HCT116 (cell line): ENCODE results near the gene SPRED2. TPM values are rescaled to one million over a fixed set of nuclear protein-coding genes. Genes with fewer than 3 reads are reported as not detected.

Experiments
- ATAC-seq: fragments of 200-7000 bp; cut with Tn5 transposase; 2 replicates; pipeline ENCODE4 v1.9.1; 2020; ENCODE audit warnings: mild to moderate bottlenecking, moderate library complexity
- BruUV-seq: library from RNA; stranded (reverse); fragments of 400-500 nt; replicated peaks from 2 replicates; lab custom pipeline; 2021; lab: Mats Ljungman, UMichigan
- CTCF ChIA-PET: fragments of 300-600 bp; sonication (Branson Sonifier 250); formaldehyde crosslinking; loops from one replicate; lab custom pipeline; 2021; ENCODE audit warnings: antibody characterized with exemption; lab: Charles Lee
- POLR2A ChIA-PET: fragments of 300-600, 350-600 bp; sonication (Branson Sonifier 250); formaldehyde crosslinking; loops from one replicate; lab custom pipeline; 2021; ENCODE audit warnings: antibody characterized with exemption; lab: Charles Lee
- RAD21 ChIA-PET, 2 experiments: fragments of 300-600 bp; sonication (Branson Sonifier 250); formaldehyde crosslinking; loops; one replicate each; lab custom pipeline; 2023; ENCODE audit warnings: low total read pairs in 2 of 2; ENCODE audit not compliant: uncharacterized antibody in 2 of 2, unreplicated experiment in 2 of 2, low non-redundant PET in 1 of 2; lab: Charles Lee
- DNase-seq: peaks from one replicate; pipeline ENCODE4 v3.0.0-alpha.2; 2010; ENCODE audit warnings: low read depth, low spot score
- H2AFZ ChIP-seq: fragments of 200-600 bp; shearing (Covaris generic), sonication (generic); 2 replicates; pipeline ENCODE4 v1.6.1; 2017; ENCODE audit warnings: low read depth, mixed run types, mixed read lengths, antibody characterized with exemption, low read length; ENCODE audit not compliant: poor library complexity, severe bottlenecking
- H3K27ac ChIP-seq: 2 replicates; pipeline ENCODE4 v1.5.1; 2012; ENCODE audit warnings: low read depth, low read length
- H3K27me3 ChIP-seq: fragments of 200-600 bp; sonication (generic); 2 replicates; pipeline ENCODE4 v1.6.1; 2016; ENCODE audit warnings: mixed run types, low read length, mixed read lengths; ENCODE audit not compliant: insufficient read depth
- H3K36me3 ChIP-seq, 2 experiments: fragments of 200-500 bp in 1 of 2; fragments of 200-600 bp in 1 of 2; sonication (Bioruptor generic) in 1 of 2; sonication (generic) in 1 of 2; 2 replicates each; pipeline versions ENCODE4 v1.5.1 to v1.6.1; 2014 to 2016; ENCODE audit warnings: low read length in 2 of 2, inconsistent platforms in 1 of 2, mixed read lengths in 1 of 2, mixed run types in 1 of 2; ENCODE audit not compliant: insufficient read depth in 2 of 2, control insufficient read depth in 1 of 2
- H3K4me1 ChIP-seq, 2 experiments: fragments of 200-600 bp in 1 of 2; sonication (generic) in 1 of 2; 2 replicates each; pipeline versions ENCODE4 v1.5.1 to v1.6.1; 2012 to 2017; ENCODE audit warnings: low read length in 2 of 2, inconsistent platforms in 1 of 2, mild to moderate bottlenecking in 1 of 2, mixed read lengths in 1 of 2, mixed run types in 1 of 2, moderate library complexity in 1 of 2; ENCODE audit not compliant: insufficient read depth in 2 of 2, control insufficient read depth in 1 of 2
- H3K4me2 ChIP-seq: fragments of 200-600 bp; sonication (generic); 2 replicates; pipeline ENCODE4 v1.6.1; 2017; ENCODE audit warnings: mixed run types, low read length, mixed read lengths
- H3K4me3 ChIP-seq, 2 experiments: fragments of 200-600 bp in 1 of 2; sonication (generic) in 1 of 2; replicated peaks in 1 of 2; 2 replicates each; pipeline ENCODE4 v1.5.1; 2011 to 2016; ENCODE audit warnings: low read length in 2 of 2, control low read depth in 1 of 2, low read depth in 1 of 2, mild to moderate bottlenecking in 1 of 2, mixed read lengths in 1 of 2, mixed run types in 1 of 2
- H3K79me2 ChIP-seq: fragments of 200-600 bp; sonication (generic); 2 replicates; pipeline ENCODE4 v1.6.1; 2017; ENCODE audit warnings: mild to moderate bottlenecking, mixed run types, low read length, moderate library complexity, mixed read lengths; ENCODE audit not compliant: insufficient read depth
- H3K9ac ChIP-seq: fragments of 200-600 bp; sonication (generic); 2 replicates; pipeline ENCODE4 v1.6.1; 2016; ENCODE audit warnings: low read length, mixed read lengths
- H3K9me2 ChIP-seq: fragments of 200-600 bp; sonication (generic), shearing (Covaris generic); 2 replicates; pipeline ENCODE4 v1.6.1; 2017; ENCODE audit warnings: mixed run types, mild to moderate bottlenecking, moderate library complexity; ENCODE audit not compliant: insufficient read depth
- H3K9me3 ChIP-seq, 2 experiments: fragments of 200-500 bp in 1 of 2; fragments of 200-600 bp in 1 of 2; sonication (Bioruptor generic) in 1 of 2; sonication (generic) in 1 of 2; 2 replicates each; pipeline ENCODE4 v1.6.1; 2014 to 2017; ENCODE audit warnings: low read length in 2 of 2, mixed read lengths in 2 of 2, inconsistent platforms in 1 of 2, low read depth in 1 of 2, mild to moderate bottlenecking in 1 of 2, mixed run types in 1 of 2, moderate library complexity in 1 of 2; ENCODE audit not compliant: control insufficient read depth in 1 of 2, insufficient read depth in 1 of 2
- H4K20me1 ChIP-seq: fragments of 200-600 bp; sonication (generic), shearing (Covaris generic); 2 replicates; pipeline ENCODE4 v1.6.1; 2017; ENCODE audit warnings: mixed run types, mild to moderate bottlenecking, moderate library complexity; ENCODE audit not compliant: insufficient read depth
- ATF3 ChIP-seq: IDR thresholded peaks from 2 replicates; pipeline ENCODE4 v1.6.1; 2012
- CEBPB ChIP-seq: IDR thresholded peaks from 2 replicates; pipeline ENCODE4 v1.6.1; 2012; ENCODE audit warnings: low read depth
- EZH2 ChIP-seq: fragments of 200-600 bp; sonication (generic); IDR thresholded peaks from 2 replicates; pipeline ENCODE4 v1.6.1; 2017; ENCODE audit warnings: antibody characterized with exemption, mixed run types
- FOSL1 ChIP-seq: IDR thresholded peaks from 2 replicates; pipeline ENCODE4 v1.6.1; 2012; ENCODE audit warnings: low read depth
- JUND ChIP-seq: IDR thresholded peaks from 2 replicates; pipeline ENCODE4 v1.6.1; 2012
- MAX ChIP-seq: IDR thresholded peaks from 2 replicates; pipeline ENCODE4 v1.6.1; 2012
- POLR2A ChIP-seq: IDR thresholded peaks from 2 replicates; pipeline ENCODE4 v1.7.0; 2011; ENCODE audit warnings: borderline replicate concordance; ENCODE audit not compliant: insufficient read depth, insufficient read length; ENCODE audit errors: extremely low read depth
- RAD21 ChIP-seq: IDR thresholded peaks from 2 replicates; pipeline ENCODE4 v1.6.1; 2012; ENCODE audit warnings: low read depth, mild to moderate bottlenecking
- SIN3A ChIP-seq: IDR thresholded peaks from 2 replicates; pipeline ENCODE4 v1.6.1; 2012; ENCODE audit warnings: low read depth
- SP1 ChIP-seq: IDR thresholded peaks from 2 replicates; pipeline ENCODE4 v1.6.1; 2012; ENCODE audit warnings: low read depth
- SRF ChIP-seq: IDR thresholded peaks from 2 replicates; pipeline ENCODE4 v1.6.1; 2012; ENCODE audit warnings: low read depth
- TCF7L2 ChIP-seq: IDR thresholded peaks from 2 replicates; pipeline ENCODE4 v1.7.0; 2011; ENCODE audit warnings: borderline replicate concordance, inconsistent platforms; ENCODE audit not compliant: insufficient read depth, insufficient read length; ENCODE audit errors: extremely low read depth
- ZFX ChIP-seq: fragments of 450-650 bp; IDR thresholded peaks from 2 replicates; pipeline ENCODE4 v1.6.1; 2017
- ZNF274 ChIP-seq: fragments of 200-500 bp; sonication (Bioruptor generic); IDR thresholded peaks from 2 replicates; pipeline ENCODE4 v1.6.1; 2014; ENCODE audit warnings: mild to moderate bottlenecking, low read depth, low read length, inconsistent platforms
- intact Hi-C: fragments of 100-400 bp; cut with micrococcal nuclease; formaldehyde crosslinking; loops from 2 replicates; pipeline ENCODE4 v1.10.0; 2022
- total RNA-seq: library from RNA; stranded (reverse); gene quantifications from one replicate; pipeline ENCODE4 v1.2.1, GENCODE V29; 2021; ENCODE audit not compliant: unreplicated experiment
- TF ChIP-seq, protein P1 (sequence below), 3 experiments: fragments of 200-600 bp in 1 of 3; sonication (generic) in 1 of 3; IDR thresholded peaks in 2 of 3; conservative IDR thresholded peaks in 1 of 3; 2 replicates each; pipeline ENCODE4 v1.5.1; 2012 to 2017; ENCODE audit warnings: low read depth in 2 of 3, low read length in 2 of 3, antibody characterized with exemption in 1 of 3, borderline replicate concordance in 1 of 3, control low read depth in 1 of 3, mild to moderate bottlenecking in 1 of 3, mixed read lengths in 1 of 3, mixed run types in 1 of 3, moderate library complexity in 1 of 3; ENCODE audit not compliant: insufficient read depth in 1 of 3
- TF ChIP-seq, protein P2 (sequence below): IDR thresholded peaks from 2 replicates; pipeline ENCODE4 v1.6.1; 2012; ENCODE audit warnings: low read depth

SPRED2 gene
- total RNA-seq, 1 experiment from 2014 or later, result 62.6 TPM

DNA sequence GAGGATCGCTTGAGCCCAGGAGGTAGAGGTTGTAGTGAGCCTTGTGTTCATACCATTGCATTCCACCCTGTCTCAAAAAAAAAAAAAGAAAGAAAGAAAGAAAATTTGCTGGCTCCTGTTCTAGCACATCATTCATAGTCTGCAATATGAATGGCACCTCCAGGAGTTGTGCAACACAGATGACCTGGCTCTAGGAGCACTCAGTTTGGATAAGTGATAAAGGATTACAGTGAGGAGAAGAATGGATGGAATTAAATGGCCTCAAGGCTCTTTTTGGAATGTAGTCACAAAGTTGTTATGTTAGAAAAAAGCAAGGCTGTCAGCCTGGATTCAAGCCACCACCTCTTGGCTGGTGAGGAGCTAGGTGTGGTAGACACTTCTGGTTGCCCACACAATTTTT lies 21.5 kb upstream of the SPRED2 start:
- Histone ChIP-seq H3K9me3 (no peaks in the 10 kb centered on the region), H3K4me2 (no peak overlapping the region), H4K20me1 (no peaks in the 10 kb centered on the region), H3K79me2 (no peaks in the 10 kb centered on the region), H3K4me3 (no peak overlapping the region), H3K36me3 (no peaks in the 10 kb centered on the region), H3K27me3 (no peaks in the 10 kb centered on the region; the same call in 1 of the 2 replicates), H3K27ac (no peak overlapping the region), H3K9me2 (no peaks in the 10 kb centered on the region), H2AFZ (no peak overlapping the region)
- BruUV-seq, result no TSS peak
- ATAC-seq (no peak), DNase-seq (no peak)
- intact Hi-C loops, result no loop called here
- no peak for TF ChIP-seq ATF3
- no peak for TF ChIP-seq TCF7L2
- TF ChIP-seq, all 23 proteins: peak for 0
- Histone ChIP-seq H3K9ac (no peak overlapping the region), H3K4me1 (no peaks in the 10 kb centered on the region)
- ChIA-PET POLR2A (no interaction called here), CTCF (no interaction called here), RAD21 (no interaction called here)

- intact Hi-C loops, result no loop called here
- POLR2A ChIA-PET, result no interaction called here
- no peak for TF ChIP-seq SP1
- no peak for TF ChIP-seq ZNF274
- no peak for TF ChIP-seq FOSL1
- TF ChIP-seq, protein P1, sequence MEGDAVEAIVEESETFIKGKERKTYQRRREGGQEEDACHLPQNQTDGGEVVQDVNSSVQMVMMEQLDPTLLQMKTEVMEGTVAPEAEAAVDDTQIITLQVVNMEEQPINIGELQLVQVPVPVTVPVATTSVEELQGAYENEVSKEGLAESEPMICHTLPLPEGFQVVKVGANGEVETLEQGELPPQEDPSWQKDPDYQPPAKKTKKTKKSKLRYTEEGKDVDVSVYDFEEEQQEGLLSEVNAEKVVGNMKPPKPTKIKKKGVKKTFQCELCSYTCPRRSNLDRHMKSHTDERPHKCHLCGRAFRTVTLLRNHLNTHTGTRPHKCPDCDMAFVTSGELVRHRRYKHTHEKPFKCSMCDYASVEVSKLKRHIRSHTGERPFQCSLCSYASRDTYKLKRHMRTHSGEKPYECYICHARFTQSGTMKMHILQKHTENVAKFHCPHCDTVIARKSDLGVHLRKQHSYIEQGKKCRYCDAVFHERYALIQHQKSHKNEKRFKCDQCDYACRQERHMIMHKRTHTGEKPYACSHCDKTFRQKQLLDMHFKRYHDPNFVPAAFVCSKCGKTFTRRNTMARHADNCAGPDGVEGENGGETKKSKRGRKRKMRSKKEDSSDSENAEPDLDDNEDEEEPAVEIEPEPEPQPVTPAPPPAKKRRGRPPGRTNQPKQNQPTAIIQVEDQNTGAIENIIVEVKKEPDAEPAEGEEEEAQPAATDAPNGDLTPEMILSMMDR (IDR thresholded peaks at IDR 0.05 in 2 of 3, conservative IDR thresholded peaks at IDR 0.05 in 1 of 3; ENCODE audit: borderline replicate concordance in 1 of 3, insufficient read depth in 1 of 3, low read depth in 2 of 3, low read length in 2 of 3), result no peak
- no peak for TF ChIP-seq CEBPB
- no peak for TF ChIP-seq ZFX
- TF ChIP-seq, protein P2, sequence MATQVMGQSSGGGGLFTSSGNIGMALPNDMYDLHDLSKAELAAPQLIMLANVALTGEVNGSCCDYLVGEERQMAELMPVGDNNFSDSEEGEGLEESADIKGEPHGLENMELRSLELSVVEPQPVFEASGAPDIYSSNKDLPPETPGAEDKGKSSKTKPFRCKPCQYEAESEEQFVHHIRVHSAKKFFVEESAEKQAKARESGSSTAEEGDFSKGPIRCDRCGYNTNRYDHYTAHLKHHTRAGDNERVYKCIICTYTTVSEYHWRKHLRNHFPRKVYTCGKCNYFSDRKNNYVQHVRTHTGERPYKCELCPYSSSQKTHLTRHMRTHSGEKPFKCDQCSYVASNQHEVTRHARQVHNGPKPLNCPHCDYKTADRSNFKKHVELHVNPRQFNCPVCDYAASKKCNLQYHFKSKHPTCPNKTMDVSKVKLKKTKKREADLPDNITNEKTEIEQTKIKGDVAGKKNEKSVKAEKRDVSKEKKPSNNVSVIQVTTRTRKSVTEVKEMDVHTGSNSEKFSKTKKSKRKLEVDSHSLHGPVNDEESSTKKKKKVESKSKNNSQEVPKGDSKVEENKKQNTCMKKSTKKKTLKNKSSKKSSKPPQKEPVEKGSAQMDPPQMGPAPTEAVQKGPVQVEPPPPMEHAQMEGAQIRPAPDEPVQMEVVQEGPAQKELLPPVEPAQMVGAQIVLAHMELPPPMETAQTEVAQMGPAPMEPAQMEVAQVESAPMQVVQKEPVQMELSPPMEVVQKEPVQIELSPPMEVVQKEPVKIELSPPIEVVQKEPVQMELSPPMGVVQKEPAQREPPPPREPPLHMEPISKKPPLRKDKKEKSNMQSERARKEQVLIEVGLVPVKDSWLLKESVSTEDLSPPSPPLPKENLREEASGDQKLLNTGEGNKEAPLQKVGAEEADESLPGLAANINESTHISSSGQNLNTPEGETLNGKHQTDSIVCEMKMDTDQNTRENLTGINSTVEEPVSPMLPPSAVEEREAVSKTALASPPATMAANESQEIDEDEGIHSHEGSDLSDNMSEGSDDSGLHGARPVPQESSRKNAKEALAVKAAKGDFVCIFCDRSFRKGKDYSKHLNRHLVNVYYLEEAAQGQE, result no peak
- TF ChIP-seq JUND, result no peak
- TF ChIP-seq MAX, result no peak
- no peak for TF ChIP-seq SIN3A
- no peak for TF ChIP-seq RAD21
- TF ChIP-seq EZH2, result no peak
- no peak for TF ChIP-seq SRF
- TF ChIP-seq POLR2A, result no peak
Observed at GRCh38 chr2:65452150-65452895, 19.9 kb upstream of the SPRED2 start.

More at GRCh38 chr2:65452150-65452895, 19.9 kb upstream of the SPRED2 start:
- Histone ChIP-seq H3K36me3 (no peaks in the 10 kb centered on the region), H4K20me1 (no peaks in the 10 kb centered on the region), H3K9ac (no peak overlapping the region), H3K4me2 (no peak overlapping the region), H3K79me2 (no peaks in the 10 kb centered on the region), H3K27me3 (no peaks in the 10 kb centered on the region), H3K9me3 (no peaks in the 10 kb centered on the region), H3K9me2 (no peaks in the 10 kb centered on the region), H3K4me3 (no peak overlapping the region), H3K27ac (no peak overlapping the region), H2AFZ (no peak overlapping the region), H3K4me1 (no peaks in the 10 kb centered on the region)
- ATAC-seq (no peak), DNase-seq (no peak)
- BruUV-seq, result no TSS peak
- RAD21 ChIA-PET, result no interaction called here
- CTCF ChIA-PET, result no interaction called here
